DMS53 treated with DMSO at 0.1 percent for 48 hours (cell line): ENCODE measurements around the gene FBXW4.

ENCODE experiments used
- DNase-seq: peaks from one replicate; lab custom pipeline; 2025; ENCODE audit not compliant: unreplicated experiment; lab: John Stamatoyannopoulos, UW

The FBXW4 gene

GRCh38 chr10:101587725-101588653 lies 107.0 kb downstream of the FBXW4 start, which contains the start of the genes DPCD and POLL:
Gene DPCD, plus strand, starts transcription at chr10:101588321. Its CDS starts 16 bp downstream, at chr10:101588337.
Gene POLL, minus strand, starts transcription at chr10:101588257. Its CDS starts 897 bp downstream, at chr10:101587360.
- peak; percentile 77 for DNase-seq

GRCh38 chr10:101585841-101586240 lies 109.1 kb downstream of the FBXW4 start:
- no peak for DNase-seq

- no peak for DNase-seq
Measured at GRCh38 chr10:101580486-101581399, 114.2 kb downstream of the FBXW4 start.

- DNase-seq, result no peak
Measured at GRCh38 chr10:101579516-101579870, 115.5 kb downstream of the FBXW4 start.

- no peak for DNase-seq
Measured at GRCh38 chr10:101578803-101579515, 116.0 kb downstream of the FBXW4 start.

- DNase-seq, result no peak
Measured at GRCh38 chr10:101578192-101578591, 116.8 kb downstream of the FBXW4 start.

- no peak for DNase-seq
Measured at GRCh38 chr10:101577121-101577871, 117.7 kb downstream of the FBXW4 start.

- no peak for DNase-seq
Measured at GRCh38 chr10:101576211-101576863, 118.6 kb downstream of the FBXW4 start.

GRCh38 chr10:101575580-101576210 lies 119.3 kb downstream of the FBXW4 start:
- DNase-seq, result no peak

- no peak for DNase-seq
Measured at GRCh38 chr10:101575091-101575490, 119.9 kb downstream of the FBXW4 start.

- DNase-seq, result no peak
Measured at GRCh38 chr10:101573885-101574753, 120.9 kb downstream of the FBXW4 start.

- DNase-seq, result no peak
Measured at GRCh38 chr10:101572785-101573184, 122.2 kb downstream of the FBXW4 start.

GRCh38 chr10:101572126-101572525 lies 122.8 kb downstream of the FBXW4 start:
- no peak for DNase-seq

GRCh38 chr10:101571271-101571925 lies 123.6 kb downstream of the FBXW4 start:
- no peak for DNase-seq

GRCh38 chr10:101570428-101571270 lies 124.3 kb downstream of the FBXW4 start:
- DNase-seq, result peak; percentile 50

- peak; percentile 50 for DNase-seq
Measured at GRCh38 chr10:101569622-101570427, 125.1 kb downstream of the FBXW4 start.
